AG09309 (cell line): ENCODE data around the gene NRXN3.

Source experiments
- DNase-seq: peaks from one replicate; pipeline ENCODE4 v3.0.0-alpha.2; 2010; ENCODE audit warnings: low read depth
- H3K4me3 ChIP-seq: 2 replicates; pipeline ENCODE4 v1.5.1; 2011; ENCODE audit warnings: mild to moderate bottlenecking, low read depth, low read length, moderate library complexity; ENCODE audit not compliant: control insufficient read depth
- TF ChIP-seq, protein P1 (sequence below): IDR thresholded peaks from 2 replicates; pipeline ENCODE4 v1.5.1; 2011; ENCODE audit warnings: mild to moderate bottlenecking, low read depth, low read length, inconsistent platforms; ENCODE audit not compliant: insufficient read depth, control insufficient read depth; ENCODE audit errors: missing control alignments

NRXN3 gene

DNA sequence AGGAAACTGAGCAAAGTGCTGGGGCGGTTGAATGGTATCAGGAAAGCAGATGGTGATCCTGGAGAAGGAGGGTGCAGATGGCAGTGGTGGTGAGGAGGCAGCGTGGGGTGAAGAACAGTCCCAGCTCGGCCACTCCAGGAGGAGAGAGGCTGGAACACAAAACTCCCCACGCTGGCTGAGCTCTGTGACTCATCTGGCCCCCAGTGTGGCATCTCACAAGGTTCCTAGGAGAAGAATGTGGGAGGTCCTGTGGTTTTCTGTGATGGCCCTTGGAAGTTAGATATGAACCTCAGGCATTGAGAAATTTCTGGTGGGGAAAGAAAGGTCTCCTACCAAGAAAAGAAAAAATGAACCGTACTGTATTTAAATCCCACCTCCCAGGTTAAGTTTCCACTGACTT is 8.0 kb upstream of the NRXN3 start:
- TF ChIP-seq, protein P1, sequence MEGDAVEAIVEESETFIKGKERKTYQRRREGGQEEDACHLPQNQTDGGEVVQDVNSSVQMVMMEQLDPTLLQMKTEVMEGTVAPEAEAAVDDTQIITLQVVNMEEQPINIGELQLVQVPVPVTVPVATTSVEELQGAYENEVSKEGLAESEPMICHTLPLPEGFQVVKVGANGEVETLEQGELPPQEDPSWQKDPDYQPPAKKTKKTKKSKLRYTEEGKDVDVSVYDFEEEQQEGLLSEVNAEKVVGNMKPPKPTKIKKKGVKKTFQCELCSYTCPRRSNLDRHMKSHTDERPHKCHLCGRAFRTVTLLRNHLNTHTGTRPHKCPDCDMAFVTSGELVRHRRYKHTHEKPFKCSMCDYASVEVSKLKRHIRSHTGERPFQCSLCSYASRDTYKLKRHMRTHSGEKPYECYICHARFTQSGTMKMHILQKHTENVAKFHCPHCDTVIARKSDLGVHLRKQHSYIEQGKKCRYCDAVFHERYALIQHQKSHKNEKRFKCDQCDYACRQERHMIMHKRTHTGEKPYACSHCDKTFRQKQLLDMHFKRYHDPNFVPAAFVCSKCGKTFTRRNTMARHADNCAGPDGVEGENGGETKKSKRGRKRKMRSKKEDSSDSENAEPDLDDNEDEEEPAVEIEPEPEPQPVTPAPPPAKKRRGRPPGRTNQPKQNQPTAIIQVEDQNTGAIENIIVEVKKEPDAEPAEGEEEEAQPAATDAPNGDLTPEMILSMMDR, result no peak
- no peak for DNase-seq
- no peak overlapping the region for H3K4me3 ChIP-seq

DNA sequence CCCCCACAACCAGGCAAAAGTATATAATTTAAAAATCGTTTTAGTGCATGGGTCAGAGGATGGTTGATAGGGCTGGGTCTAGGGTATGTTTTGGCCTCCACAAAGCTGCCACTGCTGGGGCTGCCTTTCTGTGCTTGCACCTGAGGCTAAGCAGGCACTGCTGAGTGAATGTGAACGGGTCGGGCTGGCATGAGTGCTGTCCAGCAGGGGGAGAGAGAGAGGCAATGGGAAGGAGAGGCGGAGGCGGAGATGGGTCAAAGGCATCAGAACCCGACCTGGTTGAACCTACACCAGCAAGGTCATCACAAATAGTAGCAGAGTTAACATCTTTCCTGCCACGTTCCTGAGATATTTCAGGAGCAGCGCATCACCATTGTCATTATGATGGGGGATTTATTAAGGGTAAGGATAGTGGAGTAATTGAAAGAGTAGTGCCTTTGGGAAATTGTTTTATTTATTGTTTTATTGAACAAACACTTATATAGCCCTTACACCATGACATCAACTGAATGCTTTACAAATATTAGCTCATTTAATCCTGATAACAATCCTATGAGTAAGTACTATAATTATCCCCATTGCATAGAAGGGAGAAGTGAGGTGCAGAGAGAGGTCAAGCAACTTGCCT is 5.8 kb upstream of the NRXN3 start:
- H3K4me3 ChIP-seq, result no peak overlapping the region
- DNase-seq, result no peak
- TF ChIP-seq, protein P1, result no peak

DNA sequence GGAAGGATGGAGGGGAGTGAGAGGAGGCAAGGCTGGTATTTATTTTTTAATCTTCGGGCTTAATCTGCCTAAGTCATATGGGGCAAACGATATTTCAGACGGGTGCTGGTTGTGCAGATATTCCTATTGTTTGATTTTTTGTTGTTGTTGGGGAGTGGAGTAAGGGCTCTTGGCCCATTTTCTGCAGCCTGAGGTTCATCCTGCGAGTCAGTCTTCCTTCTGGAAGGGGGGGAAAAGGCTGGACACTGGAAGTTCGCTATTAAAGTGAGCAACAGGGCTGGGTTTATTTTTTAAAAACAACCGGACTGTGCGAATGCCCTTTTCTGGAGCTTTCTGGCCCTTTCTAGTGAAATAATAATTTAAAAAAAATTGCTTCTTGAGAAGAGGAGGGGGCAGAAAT is 2.3 kb downstream of the NRXN3 start:
- DNase-seq, result no peak
- TF ChIP-seq, protein P1, result no peak
- H3K4me3 ChIP-seq, result no peak overlapping the region

DNA sequence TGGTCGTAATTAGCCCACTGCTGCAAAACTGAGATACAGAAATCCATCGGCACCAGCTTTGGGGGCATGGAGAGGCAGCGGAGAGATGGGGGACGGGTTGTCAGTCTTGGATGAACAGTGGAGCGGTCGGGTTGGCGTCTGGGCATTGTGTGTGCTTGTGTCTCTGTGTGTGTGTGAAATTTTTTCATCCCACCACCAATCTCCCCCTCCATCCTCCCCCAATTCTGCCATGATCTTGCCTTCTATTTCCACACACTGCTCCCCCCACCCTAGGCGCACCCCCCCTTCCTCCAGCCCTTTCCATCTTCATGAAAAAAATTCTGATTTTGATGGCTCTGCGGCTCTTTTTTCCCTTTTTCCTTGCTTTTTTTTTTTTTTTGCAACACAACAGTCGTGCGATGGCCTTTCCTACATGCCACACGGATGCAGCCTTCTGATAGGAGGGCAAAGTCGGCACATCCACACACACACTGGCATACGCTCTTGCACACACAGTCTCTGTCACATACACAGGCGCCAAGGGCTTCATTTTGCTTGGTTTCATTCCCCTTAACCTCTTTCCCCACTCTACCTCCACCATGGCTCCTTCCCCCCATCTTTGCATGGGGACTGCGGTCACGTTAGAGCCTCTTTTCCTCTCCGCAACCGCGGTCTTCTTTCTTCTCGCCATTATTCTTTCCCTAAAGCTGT is 3.3 kb downstream of the NRXN3 start:
- H3K4me3 ChIP-seq, result no peak overlapping the region
- TF ChIP-seq, protein P1, result no peak
- no peak for DNase-seq

DNA sequence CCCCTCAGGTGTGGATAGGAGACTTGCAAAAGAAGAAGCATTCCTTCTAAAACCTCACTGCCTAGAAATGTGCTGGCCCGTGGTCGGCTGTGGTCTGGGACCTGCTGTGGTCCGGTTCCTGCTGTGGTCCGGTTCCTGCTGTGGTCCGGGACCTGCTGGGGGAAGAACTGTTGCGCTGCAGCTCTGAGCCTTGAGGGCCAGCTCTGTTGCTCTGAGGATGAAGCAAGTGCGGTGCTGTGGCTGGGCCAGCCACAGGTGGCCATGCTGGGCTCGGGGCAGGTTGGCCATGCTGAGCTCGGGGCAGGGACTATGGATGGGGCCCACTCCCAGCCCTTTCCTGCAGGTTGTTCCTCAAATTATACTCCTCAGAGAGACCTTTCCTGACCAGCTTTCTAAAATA is 5.2 kb downstream of the NRXN3 start:
- DNase-seq, result no peak
- TF ChIP-seq, protein P1, result no peak
- H3K4me3 ChIP-seq, result no peak overlapping the region

DNA sequence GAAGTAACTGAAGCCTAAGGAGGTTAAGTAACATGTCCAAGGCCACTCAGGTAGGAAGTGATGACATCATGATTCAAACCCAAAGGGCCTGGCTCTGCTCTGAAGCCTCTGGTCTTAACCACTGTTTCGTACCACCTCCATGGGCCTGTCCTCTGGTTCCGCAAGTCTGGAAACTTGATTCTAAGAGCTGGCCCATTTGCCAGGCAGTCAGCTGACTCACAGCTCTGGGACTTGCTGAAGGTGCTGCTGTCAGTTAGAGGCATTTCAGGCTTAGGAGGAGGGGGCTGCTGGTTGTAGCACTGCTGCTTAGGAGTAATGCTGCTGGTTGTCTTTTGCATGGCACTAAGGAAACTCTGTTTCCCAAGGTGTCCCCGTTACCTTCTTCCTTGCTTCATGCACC is 7.9 kb downstream of the NRXN3 start:
- no peak overlapping the region for H3K4me3 ChIP-seq
- TF ChIP-seq, protein P1, result no peak
- DNase-seq, result no peak
